ENCODE measurements around the gene BEST3.

The BEST3 gene

GRCh38 chr12:69616025-69616424 is 83.1 kb downstream of the BEST3 start:
- no peaks in the 10 kb centered on the region for H4K20me1 ChIP-seq (ENCODE audit: insufficient read depth, low read length)
- H3K4me3 ChIP-seq (ENCODE audit: low read length): no peak overlapping the region
- TF ChIP-seq EZH2 (optimal IDR thresholded peaks at IDR 0.05; ENCODE audit: low read depth, low read length): no peak
- no peak for TF ChIP-seq CTCF (IDR thresholded peaks at IDR 0.05; ENCODE audit: low read length)
- TF ChIP-seq EZH2phosphoT487 (IDR thresholded peaks at IDR 0.05; ENCODE audit: low read length): no peak
- no peaks in the 10 kb centered on the region for H3K79me2 ChIP-seq (ENCODE audit: low read length)
- H3K4me1 ChIP-seq (ENCODE audit: low read length): no peaks in the 10 kb centered on the region
- H3K27me3 ChIP-seq (replicated peaks; ENCODE audit: insufficient read depth, low read length): no peaks in the 10 kb centered on the region
- H3K27ac ChIP-seq (ENCODE audit: low read length): no peak overlapping the region
- H3K9me2 ChIP-seq (replicated peaks; ENCODE audit: insufficient read depth, low read length): no peaks in the 10 kb centered on the region
- no peaks in the 10 kb centered on the region for H3K9me3 ChIP-seq (replicated peaks; ENCODE audit: insufficient read depth, low read length)
- no peak for DNase-seq
- no peak overlapping the region for H3K4me2 ChIP-seq (ENCODE audit: low read depth, low read length)
- no peak overlapping the region for H2AFZ ChIP-seq (ENCODE audit: low read length)
- H3K36me3 ChIP-seq (replicated peaks; ENCODE audit: insufficient read depth, low read length): no peaks in the 10 kb centered on the region
- H3F3A ChIP-seq (ENCODE audit: insufficient read depth, low read length): no peaks in the 10 kb centered on the region
- H3K9ac ChIP-seq (ENCODE audit: low read length): no peak overlapping the region

- Histone ChIP-seq H3K9ac (ENCODE audit: low read length) (no peak overlapping the region), H3K79me2 (ENCODE audit: low read length) (no peaks in the 10 kb centered on the region), H3K4me3 (ENCODE audit: low read length) (no peak overlapping the region), H3K36me3 (replicated peaks; ENCODE audit: insufficient read depth, low read length) (no peaks in the 10 kb centered on the region), H3K4me2 (ENCODE audit: low read depth, low read length) (no peak overlapping the region), H3K9me2 (replicated peaks; ENCODE audit: insufficient read depth, low read length) (no peaks in the 10 kb centered on the region), H3K27me3 (replicated peaks; ENCODE audit: insufficient read depth, low read length) (no peaks in the 10 kb centered on the region), H3K9me3 (replicated peaks; ENCODE audit: insufficient read depth, low read length) (no peaks in the 10 kb centered on the region), H3K4me1 (ENCODE audit: low read length) (no peaks in the 10 kb centered on the region), H3F3A (ENCODE audit: insufficient read depth, low read length) (no peaks in the 10 kb centered on the region), H4K20me1 (ENCODE audit: insufficient read depth, low read length) (no peaks in the 10 kb centered on the region), H2AFZ (ENCODE audit: low read length) (no peak overlapping the region), H3K27ac (ENCODE audit: low read length) (no peak overlapping the region)
- no peak for DNase-seq
- TF ChIP-seq CTCF (IDR thresholded peaks at IDR 0.05; ENCODE audit: low read length): no peak
- TF ChIP-seq EZH2phosphoT487 (IDR thresholded peaks at IDR 0.05; ENCODE audit: low read length): no peak
- no peak for TF ChIP-seq EZH2 (optimal IDR thresholded peaks at IDR 0.05; ENCODE audit: low read depth, low read length)
Observed at GRCh38 chr12:69613351-69613750, 85.8 kb downstream of the BEST3 start.

- no peak for TF ChIP-seq CTCF (IDR thresholded peaks at IDR 0.05; ENCODE audit: low read length)
- TF ChIP-seq EZH2phosphoT487 (IDR thresholded peaks at IDR 0.05; ENCODE audit: low read length): no peak
- TF ChIP-seq EZH2 (optimal IDR thresholded peaks at IDR 0.05; ENCODE audit: low read depth, low read length): no peak
- H3K4me2 ChIP-seq (ENCODE audit: low read depth, low read length): no peak within 1 kb of the TSS
- no peaks in the 10 kb centered on the region for H3K9me3 ChIP-seq (replicated peaks; ENCODE audit: insufficient read depth, low read length)
- H3K4me1 ChIP-seq (ENCODE audit: low read length): no peaks in the 10 kb centered on the region
- no peak within 1 kb of the TSS for H3K9ac ChIP-seq (ENCODE audit: low read length)
- DNase-seq: no peak
- no peak within 1 kb of the TSS for H3K4me3 ChIP-seq (ENCODE audit: low read length)
- H3F3A ChIP-seq (ENCODE audit: insufficient read depth, low read length): no peaks in the 10 kb centered on the region
- no peak within 1 kb of the TSS for H2AFZ ChIP-seq (ENCODE audit: low read length)
- no peaks in the 10 kb centered on the region for H4K20me1 ChIP-seq (ENCODE audit: insufficient read depth, low read length)
- H3K27me3 ChIP-seq (replicated peaks; ENCODE audit: insufficient read depth, low read length): no peaks in the 10 kb centered on the region
- H3K27ac ChIP-seq (ENCODE audit: low read length): no peak within 1 kb of the TSS
- no peaks in the 10 kb centered on the region for H3K36me3 ChIP-seq (replicated peaks; ENCODE audit: insufficient read depth, low read length)
- H3K79me2 ChIP-seq (ENCODE audit: low read length): no peaks in the 10 kb centered on the region
- H3K9me2 ChIP-seq (replicated peaks; ENCODE audit: insufficient read depth, low read length): no peaks in the 10 kb centered on the region
Observed at GRCh38 chr12:69610729-69611128, 88.4 kb downstream of the BEST3 start, which contains the start of gene LRRC10. Gene LRRC10 (minus strand): TSS chr12:69610907. CDS start chr12:69610838, 69 bp downstream.

All from MM.1S (cell line).